ENCODE results near the gene CAPN14.

DNA sequence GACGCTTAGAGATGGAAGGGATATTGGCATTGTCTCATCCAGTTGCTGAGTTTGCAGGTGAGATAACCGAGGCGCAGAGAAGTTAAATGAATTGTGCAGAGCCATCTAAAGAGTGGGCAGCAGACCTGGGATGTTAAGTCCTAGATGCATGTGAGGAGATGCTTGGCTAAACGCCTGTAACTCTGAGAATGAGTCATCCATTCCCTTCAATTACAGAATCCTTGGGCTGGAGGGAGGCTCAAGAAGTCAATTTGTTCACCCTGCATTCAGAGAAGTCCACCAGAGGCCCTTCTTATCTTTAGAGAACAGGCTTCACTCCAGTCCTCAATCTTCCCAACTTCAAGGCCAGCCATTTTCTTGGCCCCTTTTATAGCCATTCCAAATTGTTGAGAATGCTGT is 18.2 kb upstream of the CAPN14 start:
- TF ChIP-seq, protein P1, sequence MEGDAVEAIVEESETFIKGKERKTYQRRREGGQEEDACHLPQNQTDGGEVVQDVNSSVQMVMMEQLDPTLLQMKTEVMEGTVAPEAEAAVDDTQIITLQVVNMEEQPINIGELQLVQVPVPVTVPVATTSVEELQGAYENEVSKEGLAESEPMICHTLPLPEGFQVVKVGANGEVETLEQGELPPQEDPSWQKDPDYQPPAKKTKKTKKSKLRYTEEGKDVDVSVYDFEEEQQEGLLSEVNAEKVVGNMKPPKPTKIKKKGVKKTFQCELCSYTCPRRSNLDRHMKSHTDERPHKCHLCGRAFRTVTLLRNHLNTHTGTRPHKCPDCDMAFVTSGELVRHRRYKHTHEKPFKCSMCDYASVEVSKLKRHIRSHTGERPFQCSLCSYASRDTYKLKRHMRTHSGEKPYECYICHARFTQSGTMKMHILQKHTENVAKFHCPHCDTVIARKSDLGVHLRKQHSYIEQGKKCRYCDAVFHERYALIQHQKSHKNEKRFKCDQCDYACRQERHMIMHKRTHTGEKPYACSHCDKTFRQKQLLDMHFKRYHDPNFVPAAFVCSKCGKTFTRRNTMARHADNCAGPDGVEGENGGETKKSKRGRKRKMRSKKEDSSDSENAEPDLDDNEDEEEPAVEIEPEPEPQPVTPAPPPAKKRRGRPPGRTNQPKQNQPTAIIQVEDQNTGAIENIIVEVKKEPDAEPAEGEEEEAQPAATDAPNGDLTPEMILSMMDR (IDR thresholded peaks at IDR 0.05), result no peak
- TF ChIP-seq POLR2A (IDR thresholded peaks at IDR 0.05), result no peak
